ENCODE results near the gene STX5. TPM values are rescaled to one million over a fixed set of nuclear protein-coding genes. Genes with fewer than 3 reads are reported as not detected.

Gene STX5
- total and polyA plus RNA-seq, 11 donors: 8.6 to 36.1 (median 18.9) TPM

- H3K4me1 ChIP-seq: peaks cover 0 to 29% (median 16%) of the 10 kb centered on the region in 12 donors
- ATAC-seq (no peak), DNase-seq (no peak)
- no peak overlapping the region for H3K27ac ChIP-seq
- intact Hi-C loops (cut with DNase I): no loop called here
- TF ChIP-seq CTCF (IDR thresholded peaks at IDR 0.05) (no peak), POLR2A (IDR thresholded peaks at IDR 0.05) (no peak)
- H3K27me3 ChIP-seq: no peaks in the 10 kb centered on the region
- WGBS, 4 donors: 80 to 91% (median 87%) methylated on average over 4 of the region's 4 CpGs
- H3K9me3 ChIP-seq: no peaks in the 10 kb centered on the region
- peaks cover 2 to 79% (median 76%) of the 10 kb centered on the region in 9 donors for H3K36me3 ChIP-seq
- H3K4me3 ChIP-seq: no peak overlapping the region
Measured at GRCh38 chr11:62801071-62801470, 30.8 kb downstream of the STX5 start.

- no peak for TF ChIP-seq CTCF (IDR thresholded peaks at IDR 0.05)
- no peak for TF ChIP-seq POLR2A (IDR thresholded peaks at IDR 0.05)
- H3K27ac ChIP-seq: no peak overlapping the region
- intact Hi-C loops (cut with DNase I): no loop called here
- DNase-seq (no peak), ATAC-seq (no peak)
- peaks cover 2 to 95% (median 92%) of the 10 kb centered on the region in 9 donors for H3K36me3 ChIP-seq
- H3K4me3 ChIP-seq: no peak overlapping the region
- H3K27me3 ChIP-seq: no peaks in the 10 kb centered on the region
- no peaks in the 10 kb centered on the region for H3K9me3 ChIP-seq
- 81 to 97% (median 93%) methylated on average over 10 of the region's 10 CpGs for WGBS, 4 donors
- H3K4me1 ChIP-seq: peaks cover 0 to 24% (median 13%) of the 10 kb centered on the region in 12 donors
Measured at GRCh38 chr11:62799486-62799885, 32.4 kb downstream of the STX5 start.

GRCh38 chr11:62796281-62796680 lies 35.6 kb downstream of the STX5 start:
- WGBS, 4 donors: 64 to 73% (median 70%) methylated on average over 7 of the region's 7 CpGs
- H3K27me3 ChIP-seq: no peaks in the 10 kb centered on the region
- H3K36me3 ChIP-seq: peaks cover 2 to 93% (median 92%) of the 10 kb centered on the region in 9 donors
- no peak overlapping the region for H3K27ac ChIP-seq
- ATAC-seq (no peak), DNase-seq (no peak)
- no peaks in the 10 kb centered on the region for H3K9me3 ChIP-seq
- TF ChIP-seq CTCF (IDR thresholded peaks at IDR 0.05) (no peak), POLR2A (IDR thresholded peaks at IDR 0.05) (no peak)
- intact Hi-C loops (cut with DNase I): no loop called here
- no peak overlapping the region for H3K4me3 ChIP-seq
- H3K4me1 ChIP-seq: peaks cover 0 to 21% (median 12%) of the 10 kb centered on the region in 12 donors

- Histone ChIP-seq H3K36me3 (peaks cover 2 to 89% (median 84%) of the 10 kb centered on the region in 9 donors), H3K27ac (no peak overlapping the region), H3K9me3 (no peaks in the 10 kb centered on the region), H3K4me1 (peaks cover 0 to 34% (median 28%) of the 10 kb centered on the region in 12 donors), H3K4me3 (no peak overlapping the region), H3K27me3 (no peaks in the 10 kb centered on the region)
- no peak for ATAC-seq
- TF ChIP-seq POLR2A (IDR thresholded peaks at IDR 0.05) (no peak), CTCF (IDR thresholded peaks at IDR 0.05) (no peak)
- intact Hi-C loops (cut with DNase I): loop anchor here in 6 of 10 donors (5.0 kb wide), 3 partner anchors 38 to 48 kb away; partner anchors contain the start of genes STX5 (in 4 of the 6), TEX54 (in 4 of the 6) and WDR74 (in 1 of the 6)
- DNase-seq: no peak
- 88 to 93% (median 91%) methylated on average over 8 of the region's 8 CpGs for WGBS, 4 donors
Measured at GRCh38 chr11:62794201-62794775, 37.6 kb downstream of the STX5 start.
